Measurements from ENCODE around the gene EVL. TPM values are rescaled to one million over a fixed set of nuclear protein-coding genes. Genes with fewer than 3 reads are reported as not detected.
"Not testable (repeated sequence)": the region's sequence is repeated elsewhere in the genome, so short reads cannot be mapped to it uniquely, and the experiment has no call there.

Gene EVL
- total RNA-seq, 1 donor from 2014 or later = 73.0 TPM

- DNase-seq (ENCODE audit: low spot score in 2 of 2) (no peak), FAIRE-seq (no peak)
These were observed 90.8 kb downstream of the EVL start for GRCh38 chr14:100155756-100156616.

- no peak for DNase-seq (ENCODE audit: low spot score in 2 of 2)
These were observed 91.6 kb downstream of the EVL start for GRCh38 chr14:100156776-100157175.

GRCh38 chr14:100157548-100158232, 92.5 kb downstream of the EVL start:
- DNase-seq (ENCODE audit: low spot score in 2 of 2); FAIRE-seq: not testable (repeated sequence)

More at GRCh38 chr14:100156776-100157175, 91.6 kb downstream of the EVL start:
- no peak for FAIRE-seq

GRCh38 chr14:100158566-100159093, 93.4 kb downstream of the EVL start:
- DNase-seq (ENCODE audit: low spot score in 2 of 2) = no peak
- FAIRE-seq = no peak

- FAIRE-seq (no peak), DNase-seq (ENCODE audit: low spot score in 2 of 2) (no peak)
These were observed 94.1 kb downstream of the EVL start, which contains the start of gene DEGS2 for GRCh38 chr14:100159094-100159864. TSS of gene DEGS2 (minus strand) at chr14:100159645. CDS start at chr14:100159587, 58 bp downstream.

GRCh38 chr14:100159865-100160533, 94.8 kb downstream of the EVL start:
- no peak for DNase-seq (ENCODE audit: low spot score in 2 of 2)
- FAIRE-seq = no peak

GRCh38 chr14:100160534-100160916, 95.3 kb downstream of the EVL start:
- FAIRE-seq = no peak
- no peak for DNase-seq (ENCODE audit: low spot score in 2 of 2)

GRCh38 chr14:100165376-100165775, 100.2 kb downstream of the EVL start:
- no peak for FAIRE-seq
- DNase-seq (ENCODE audit: low spot score in 2 of 2) = no peak

GRCh38 chr14:100165831-100166440, 100.7 kb downstream of the EVL start:
- FAIRE-seq (no peak), DNase-seq (ENCODE audit: low spot score in 2 of 2) (no peak)

GRCh38 chr14:100168506-100168905, 103.3 kb downstream of the EVL start:
- FAIRE-seq (no peak), DNase-seq (ENCODE audit: low spot score in 2 of 2) (no peak)

GRCh38 chr14:100170880-100171279, 105.7 kb downstream of the EVL start:
- DNase-seq (ENCODE audit: low spot score in 2 of 2) (no peak), FAIRE-seq (no peak)

- FAIRE-seq (no peak), DNase-seq (ENCODE audit: low spot score in 2 of 2) (no peak)
These were observed 107.6 kb downstream of the EVL start for GRCh38 chr14:100172811-100173210.

- FAIRE-seq (no peak), DNase-seq (ENCODE audit: low spot score in 2 of 2) (no peak)
These were observed 108.1 kb downstream of the EVL start for GRCh38 chr14:100173353-100173752.

GRCh38 chr14:100176811-100177327, 111.6 kb downstream of the EVL start:
- FAIRE-seq (no peak), DNase-seq (ENCODE audit: low spot score in 2 of 2) (no peak)

GRCh38 chr14:100178691-100179090, 113.5 kb downstream of the EVL start:
- FAIRE-seq (no peak), DNase-seq (ENCODE audit: low spot score in 2 of 2) (no peak)

GRCh38 chr14:100180671-100181070, 115.4 kb downstream of the EVL start:
- FAIRE-seq = not testable (repeated sequence)

GRCh38 chr14:100181876-100182551, 116.8 kb downstream of the EVL start:
- DNase-seq (ENCODE audit: low spot score in 2 of 2); FAIRE-seq: not testable (repeated sequence)

More at GRCh38 chr14:100180671-100181070, 115.4 kb downstream of the EVL start:
- not testable (repeated sequence) for DNase-seq (ENCODE audit: low spot score in 2 of 2)

GRCh38 chr14:100187247-100187833, 122.1 kb downstream of the EVL start:
- FAIRE-seq = no peak
- no peak for DNase-seq (ENCODE audit: low spot score in 2 of 2)

Measured in frontal cortex (tissue), 4 donors.